ENCODE results near the gene LTBP1. TPM values are rescaled to one million over a fixed set of nuclear protein-coding genes. Genes with fewer than 3 reads are reported as not detected.
A peak's percentile ranks its signal among the peaks of the same experiment; 100 is the strongest.
"Not testable (repeated sequence)": the region's sequence is repeated elsewhere in the genome, so short reads cannot be mapped to it uniquely, and the experiment has no call there.

LTBP1 gene
- total RNA-seq, 2 donors from 2014 or later, result 0.39 to 0.41 TPM

DNA sequence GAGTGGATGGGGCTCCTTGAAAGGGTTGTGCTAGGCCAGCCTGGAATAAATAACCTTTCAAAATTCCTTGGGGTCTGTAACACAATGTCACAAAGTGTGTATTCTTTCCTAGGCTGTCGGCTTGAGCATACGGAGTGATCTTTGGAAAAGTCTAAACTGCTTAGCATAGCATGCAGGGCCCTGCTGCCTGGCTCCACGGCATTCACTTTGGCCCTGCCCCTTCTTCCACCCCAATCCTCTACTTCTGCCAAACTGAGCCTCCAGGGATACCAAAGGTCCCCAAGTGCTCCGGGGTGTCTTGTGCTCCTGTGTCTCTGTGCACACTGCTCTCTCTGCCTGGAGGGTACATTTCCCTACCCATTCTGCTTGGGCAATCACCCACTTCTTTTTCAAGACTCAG is 196.1 kb downstream of the LTBP1 start:
- DNase-seq (ENCODE audit: low spot score in 2 of 2) (no peak), ATAC-seq (no peak)
- H3K9me3 Mint-ChIP-seq, result no peaks in the 10 kb centered on the region
- H3K27ac Mint-ChIP-seq, result no peak overlapping the region
- H3K36me3 Mint-ChIP-seq, result no peaks in the 10 kb centered on the region

DNA sequence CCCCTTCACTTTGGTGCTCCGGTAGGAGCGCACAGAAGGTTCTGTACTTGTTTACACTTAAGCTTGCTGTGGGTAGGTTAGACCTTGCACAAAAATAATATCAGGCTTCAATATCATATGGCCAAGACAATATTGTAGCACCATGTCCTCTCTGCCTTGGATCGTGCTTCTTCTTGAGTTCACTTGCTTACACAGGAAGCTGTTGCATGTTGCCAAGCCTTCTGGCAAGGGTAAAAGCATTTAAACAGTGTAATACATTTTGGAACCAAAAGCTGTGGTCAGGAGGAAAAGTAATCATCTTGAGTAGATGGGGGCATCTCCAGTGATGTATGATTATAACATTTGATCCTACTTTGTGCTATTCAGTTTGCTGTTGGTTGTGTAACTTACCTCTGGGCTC is 197.5 kb downstream of the LTBP1 start:
- no peak for ATAC-seq
- Mint-ChIP-seq H3K27ac (no peak overlapping the region), H3K36me3 (no peaks in the 10 kb centered on the region), H3K9me3 (no peaks in the 10 kb centered on the region)
- DNase-seq (ENCODE audit: low spot score in 2 of 2), result no peak

DNA sequence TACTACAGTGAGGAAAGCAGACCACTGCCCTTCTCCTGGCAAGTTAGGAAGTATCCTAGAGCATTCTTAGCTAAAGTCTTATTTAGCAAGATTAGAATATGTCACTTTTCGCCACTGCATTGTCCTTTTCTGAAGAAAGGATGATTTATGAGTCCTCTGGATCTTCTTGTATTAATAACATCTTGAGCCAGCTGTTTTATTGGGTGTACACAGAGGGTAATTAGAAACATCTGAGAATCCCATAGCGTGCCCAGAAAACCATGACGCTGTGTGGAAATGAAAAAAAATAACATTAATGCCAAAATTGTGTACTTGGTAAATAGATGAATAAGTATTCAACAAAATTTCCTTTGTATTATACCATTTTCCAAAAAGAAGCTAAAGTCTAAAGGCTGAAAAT is 198.7 kb downstream of the LTBP1 start:
- ATAC-seq, result no peak
- no peak overlapping the region for H3K27ac Mint-ChIP-seq
- DNase-seq (ENCODE audit: low spot score in 2 of 2), result no peak
- H3K36me3 Mint-ChIP-seq, result no peaks in the 10 kb centered on the region
- no peaks in the 10 kb centered on the region for H3K9me3 Mint-ChIP-seq

- H3K9me3 Mint-ChIP-seq, result no peaks in the 10 kb centered on the region
- no peak overlapping the region for H3K27ac Mint-ChIP-seq
- no peaks in the 10 kb centered on the region for H3K36me3 Mint-ChIP-seq
- ATAC-seq (no peak), DNase-seq (ENCODE audit: low spot score in 2 of 2) (no peak)
These were observed 199.3 kb downstream of the LTBP1 start for GRCh38 chr2:33146102-33146501.

DNA sequence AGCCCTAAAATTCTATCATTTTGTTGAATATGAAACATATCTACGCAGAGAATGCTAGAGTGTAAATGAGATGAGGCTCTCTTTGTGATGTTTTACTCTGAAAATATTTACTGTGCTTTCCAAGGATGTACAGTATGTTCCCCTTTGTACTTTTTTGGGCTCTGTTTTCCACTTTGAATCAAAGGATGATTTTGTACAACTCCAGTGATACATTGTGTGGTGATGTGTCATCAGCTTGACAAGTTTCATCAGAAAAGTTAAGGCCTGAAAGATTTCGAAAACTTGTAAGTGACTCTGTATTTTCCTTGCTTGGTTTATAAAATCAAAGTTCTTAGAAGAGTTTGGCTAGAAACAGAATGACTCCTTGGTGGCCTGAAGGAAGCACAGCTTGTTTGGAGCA is 206.3 kb downstream of the LTBP1 start:
- peak in 1 of 2 donors; percentile 57 for ATAC-seq
- Mint-ChIP-seq H3K9me3 (no peaks in the 10 kb centered on the region), H3K27ac (no peak overlapping the region), H3K36me3 (no peaks in the 10 kb centered on the region)
- DNase-seq (ENCODE audit: low spot score in 2 of 2), result no peak

DNA sequence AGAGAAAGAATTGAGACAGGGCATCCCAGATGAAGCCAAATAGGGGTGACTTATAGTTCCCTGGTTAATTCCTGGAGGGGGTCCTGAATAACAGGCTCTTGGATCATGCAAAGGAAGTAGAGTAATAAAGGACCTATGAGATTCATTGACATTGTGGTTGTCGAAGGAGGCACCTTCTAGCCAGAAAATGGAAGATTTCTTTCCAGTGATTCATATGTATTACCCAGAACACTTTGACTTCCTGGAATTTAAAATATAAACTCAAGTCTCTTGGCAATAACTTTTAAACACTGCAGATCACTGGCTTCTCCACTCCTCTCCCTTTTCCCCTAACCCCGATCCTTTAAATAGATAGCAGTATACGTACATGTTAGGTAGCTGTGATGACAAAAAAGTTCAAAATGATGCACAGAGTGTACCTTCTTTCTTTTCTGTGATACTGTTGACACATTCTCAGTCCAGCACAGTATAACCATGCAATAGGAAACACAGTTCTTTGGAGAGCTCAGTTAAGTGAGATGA is 211.8 kb downstream of the LTBP1 start:
- no peaks in the 10 kb centered on the region for H3K9me3 Mint-ChIP-seq
- H3K27ac Mint-ChIP-seq, result peak overlapping the region in 1 of 2 donors; percentile 53
- no peak for DNase-seq (ENCODE audit: low spot score in 2 of 2)
- peak in 1 of 2 donors; percentile 86 for ATAC-seq
- no peaks in the 10 kb centered on the region for H3K36me3 Mint-ChIP-seq

- no peaks in the 10 kb centered on the region for H3K36me3 Mint-ChIP-seq
- H3K27ac Mint-ChIP-seq, result no peak overlapping the region
- no peak for ATAC-seq
- no peak for DNase-seq (ENCODE audit: low spot score in 2 of 2)
- no peaks in the 10 kb centered on the region for H3K9me3 Mint-ChIP-seq
These were observed 213.4 kb downstream of the LTBP1 start for GRCh38 chr2:33160191-33160590.

DNA sequence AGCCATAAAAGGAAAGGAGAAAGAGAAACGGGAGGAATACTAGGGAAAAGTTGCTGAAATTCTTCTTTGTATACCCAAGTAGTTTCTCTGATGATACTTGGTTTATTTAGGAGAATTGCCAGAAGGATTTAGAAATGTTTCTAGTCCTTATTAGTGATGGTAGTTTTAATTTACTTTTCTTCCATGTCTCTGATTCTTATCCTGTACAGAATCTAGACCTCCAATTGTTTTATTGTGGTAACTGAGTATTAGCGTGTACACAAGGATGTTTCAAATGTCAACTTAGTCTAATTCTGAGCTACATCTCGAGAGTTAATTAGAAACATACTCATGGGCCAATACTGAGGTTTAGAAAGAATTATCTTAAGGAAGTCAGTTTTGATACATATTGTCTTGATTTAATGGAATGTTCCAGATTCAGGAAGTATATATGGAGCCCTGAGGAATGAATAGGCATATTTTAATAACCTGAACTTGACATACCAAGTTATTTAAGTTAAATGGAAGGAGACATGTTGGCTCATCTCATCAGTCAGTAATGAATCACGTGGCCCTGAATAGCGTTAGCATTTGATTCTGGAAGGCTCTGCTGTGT is 219.6 kb downstream of the LTBP1 start:
- Mint-ChIP-seq H3K9me3 (no peaks in the 10 kb centered on the region), H3K27ac (no peak overlapping the region), H3K36me3 (no peaks in the 10 kb centered on the region)
- ATAC-seq (no peak), DNase-seq (ENCODE audit: low spot score in 2 of 2) (no peak)

GRCh38 chr2:33167622-33168245 is 221.0 kb downstream of the LTBP1 start:
- peaks cover 0 to 3% of the 10 kb centered on the region in 2 donors for H3K36me3 Mint-ChIP-seq
- H3K9me3 Mint-ChIP-seq, result no peaks in the 10 kb centered on the region
- DNase-seq (ENCODE audit: low spot score in 2 of 2) (no peak), ATAC-seq (no peak)
- no peak overlapping the region for H3K27ac Mint-ChIP-seq

- no peak overlapping the region for H3K27ac Mint-ChIP-seq
- H3K36me3 Mint-ChIP-seq, result peaks cover 0 to 4% of the 10 kb centered on the region in 2 donors
- H3K9me3 Mint-ChIP-seq, result no peaks in the 10 kb centered on the region
- DNase-seq (ENCODE audit: low spot score in 2 of 2), result no peak
- ATAC-seq, result no peak
These were observed 221.7 kb downstream of the LTBP1 start for GRCh38 chr2:33168425-33168824.

- no peak overlapping the region for H3K27ac Mint-ChIP-seq
- H3K9me3 Mint-ChIP-seq, result no peaks in the 10 kb centered on the region
- no peak for DNase-seq (ENCODE audit: low spot score in 2 of 2)
- peaks cover 0 to 4% of the 10 kb centered on the region in 2 donors for H3K36me3 Mint-ChIP-seq
- no peak for ATAC-seq
These were observed 222.2 kb downstream of the LTBP1 start for GRCh38 chr2:33168922-33169321.

DNA sequence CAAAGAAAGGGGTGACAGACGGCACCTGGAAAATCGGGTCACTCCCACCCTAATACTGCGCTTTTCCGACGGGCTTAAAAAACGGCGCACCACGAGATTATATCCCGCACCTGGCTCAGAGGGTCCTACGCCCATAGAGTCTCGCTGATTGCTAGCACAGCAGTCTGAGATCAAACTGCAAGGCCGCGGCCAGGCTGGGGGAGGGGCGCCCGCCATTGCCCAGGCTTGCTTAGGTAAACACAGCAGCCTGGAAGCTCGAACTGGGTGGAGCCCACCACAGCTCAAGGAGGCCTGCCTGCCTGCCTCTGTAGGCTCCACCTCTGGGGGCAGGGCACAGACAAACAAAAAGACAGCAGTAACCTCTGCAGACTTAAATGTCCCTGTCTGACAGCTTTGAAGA is 223.5 kb downstream of the LTBP1 start:
- H3K36me3 Mint-ChIP-seq; H3K27ac Mint-ChIP-seq; H3K9me3 Mint-ChIP-seq; DNase-seq (ENCODE audit: low spot score in 2 of 2); ATAC-seq: not testable (repeated sequence)

GRCh38 chr2:33177627-33178026 is 230.9 kb downstream of the LTBP1 start:
- no peak for DNase-seq (ENCODE audit: low spot score in 2 of 2)
- ATAC-seq, result no peak
- H3K36me3 Mint-ChIP-seq, result peaks cover 0 to 2% of the 10 kb centered on the region in 2 donors
- H3K9me3 Mint-ChIP-seq, result no peaks in the 10 kb centered on the region
- H3K27ac Mint-ChIP-seq, result no peak overlapping the region

GRCh38 chr2:33178209-33178608 is 231.5 kb downstream of the LTBP1 start:
- ATAC-seq (no peak), DNase-seq (ENCODE audit: low spot score in 2 of 2) (no peak)
- H3K36me3 Mint-ChIP-seq, result no peaks in the 10 kb centered on the region
- no peaks in the 10 kb centered on the region for H3K9me3 Mint-ChIP-seq
- H3K27ac Mint-ChIP-seq, result no peak overlapping the region

- DNase-seq (ENCODE audit: low spot score in 2 of 2) (no peak), ATAC-seq (no peak)
- H3K9me3 Mint-ChIP-seq, result no peaks in the 10 kb centered on the region
- no peaks in the 10 kb centered on the region for H3K36me3 Mint-ChIP-seq
- H3K27ac Mint-ChIP-seq, result no peak overlapping the region
These were observed 234.2 kb downstream of the LTBP1 start for GRCh38 chr2:33180915-33181314.

- no peak for ATAC-seq
- no peak for DNase-seq (ENCODE audit: low spot score in 2 of 2)
- H3K9me3 Mint-ChIP-seq, result no peaks in the 10 kb centered on the region
- H3K27ac Mint-ChIP-seq, result no peak overlapping the region
- H3K36me3 Mint-ChIP-seq, result no peaks in the 10 kb centered on the region
These were observed 234.7 kb downstream of the LTBP1 start for GRCh38 chr2:33181466-33181865.

- Mint-ChIP-seq H3K36me3 (no peaks in the 10 kb centered on the region), H3K27ac (no peak overlapping the region), H3K9me3 (no peaks in the 10 kb centered on the region)
- DNase-seq (ENCODE audit: low spot score in 2 of 2) (no peak), ATAC-seq (no peak)
These were observed 237.3 kb downstream of the LTBP1 start for GRCh38 chr2:33184041-33184440.

GRCh38 chr2:33186937-33187336 is 240.2 kb downstream of the LTBP1 start:
- H3K9me3 Mint-ChIP-seq, result no peaks in the 10 kb centered on the region
- H3K27ac Mint-ChIP-seq, result no peak overlapping the region
- ATAC-seq (no peak), DNase-seq (ENCODE audit: low spot score in 2 of 2) (no peak)
- H3K36me3 Mint-ChIP-seq, result no peaks in the 10 kb centered on the region

Measured in activated naive CD4-positive, alpha-beta T cell treated with anti-CD3 and anti-CD28 coated beads, Interleukin-2, amount 50 U/mL, for 72 hours (primary cell).